Myocyte (in vitro differentiated cells): ENCODE measurements around the gene RBP5. TPM values are rescaled to one million over a fixed set of nuclear protein-coding genes. Genes with fewer than 3 reads are reported as not detected.
"Not testable (repeated sequence)": the region's sequence is repeated elsewhere in the genome, so short reads cannot be mapped to it uniquely, and the experiment has no call there.

Source experiments
- DNase-seq: peaks from one replicate; pipeline ENCODE4 v3.0.0-alpha.2; 2012; ENCODE audit warnings: low read depth
- total RNA-seq: library from RNA; depleted of rRNA; stranded (reverse); fragments of >200 nt; gene quantifications from 2 replicates; pipeline ENCODE4 v1.2.3, GENCODE V29; 2014

Gene RBP5
- total RNA-seq, 1 donor from 2014 or later = not detected

DNA sequence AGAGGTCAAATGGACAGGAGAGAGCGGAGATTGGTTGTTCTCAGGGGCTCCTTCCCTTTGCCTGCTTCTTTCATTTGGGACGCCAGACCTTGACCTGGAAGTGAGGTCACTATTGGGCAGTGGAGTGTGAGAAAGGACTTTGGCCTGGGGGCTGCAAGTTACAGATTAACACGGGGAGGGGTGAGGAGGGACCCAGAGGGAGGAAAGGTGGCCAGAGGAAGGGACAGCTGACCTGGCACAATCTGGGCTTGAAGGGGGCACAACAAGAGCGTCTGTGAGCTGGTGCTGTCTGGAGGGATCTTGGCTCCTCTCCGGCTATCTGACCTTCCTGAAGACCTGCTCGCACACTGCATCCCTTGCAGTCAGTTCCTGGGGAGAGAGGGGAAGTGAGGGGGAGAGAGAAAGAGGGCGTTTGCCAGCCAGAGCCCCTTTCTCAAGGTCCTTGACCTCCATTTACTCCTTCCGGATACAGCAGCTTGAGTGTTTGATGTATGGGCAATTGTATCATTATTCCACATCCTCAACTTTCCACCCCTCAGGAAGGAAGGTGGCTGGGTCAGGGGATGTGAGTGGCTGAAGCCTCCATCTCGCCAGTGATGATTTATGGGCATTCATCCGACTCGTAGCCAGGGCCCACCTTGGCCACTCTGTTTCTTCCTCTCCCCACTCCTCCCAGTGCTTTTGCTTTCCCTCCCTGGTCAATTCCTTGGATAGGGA is 4.7 kb downstream of the RBP5 start:
- DNase-seq = no peak

DNA sequence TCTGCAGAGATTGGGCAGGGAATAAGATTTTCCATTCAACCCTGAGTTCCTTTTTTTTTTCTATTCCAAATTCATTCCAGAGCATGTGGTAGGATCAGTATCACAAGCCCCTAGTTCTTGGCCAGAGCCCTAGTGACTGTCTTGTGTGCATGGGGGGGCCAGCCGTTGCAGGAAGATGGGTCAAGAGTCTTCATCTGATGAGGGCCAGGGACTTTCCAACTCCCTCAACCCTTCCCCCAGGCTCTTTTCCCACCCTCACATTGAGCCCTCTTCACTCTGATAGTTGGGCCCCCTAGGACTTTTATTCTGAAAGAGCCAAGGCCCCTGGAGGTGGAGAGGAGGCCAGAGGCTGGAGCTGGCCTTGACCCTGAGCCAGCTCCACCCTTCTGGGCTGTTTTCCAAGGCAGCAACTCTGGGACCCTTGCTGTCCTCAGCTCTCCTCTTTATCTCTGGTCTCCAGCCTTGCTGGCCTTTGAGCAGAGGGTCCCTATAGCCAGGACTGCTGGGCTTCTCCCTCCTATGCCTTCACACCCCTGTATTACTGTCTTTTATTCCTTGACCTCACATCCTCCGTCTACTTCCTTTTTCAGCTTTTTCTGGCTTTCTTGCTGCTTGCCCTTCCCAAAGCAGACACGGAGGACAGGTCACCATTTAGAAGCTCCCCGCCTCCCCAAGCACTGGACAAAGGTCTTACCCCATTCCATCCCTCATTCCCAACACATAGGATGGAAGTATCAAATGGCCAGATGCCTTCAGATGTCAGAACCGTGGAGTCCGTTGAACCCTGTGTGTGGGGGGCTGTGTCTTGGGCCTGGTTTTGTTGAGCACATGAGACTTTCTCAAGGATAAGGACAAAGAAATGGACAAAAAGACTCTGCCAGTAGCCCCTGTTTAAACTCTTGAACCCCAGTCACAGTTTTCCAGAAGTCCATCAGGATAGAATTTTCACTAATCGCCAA is 5.6 kb downstream of the RBP5 start:
- DNase-seq = no peak

DNA sequence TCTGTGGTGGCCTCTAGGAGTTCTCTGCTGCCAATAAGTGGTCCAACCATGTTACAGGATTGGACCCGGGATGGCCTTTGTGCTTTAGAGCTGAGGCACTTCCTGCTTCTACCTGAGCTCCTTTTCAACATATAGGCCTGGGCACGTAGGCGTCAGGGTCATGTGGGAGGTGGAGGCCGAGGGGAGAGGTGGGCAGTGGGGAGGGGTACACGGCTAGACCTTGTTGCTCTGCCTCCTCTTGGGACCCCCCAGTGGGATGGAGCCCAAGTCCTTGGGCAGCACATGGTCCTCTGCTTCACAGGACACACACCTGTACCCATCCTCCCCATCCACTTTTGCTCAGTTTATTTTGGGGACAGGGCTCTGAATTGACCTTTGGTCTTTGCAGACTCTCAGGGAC is 7.4 kb downstream of the RBP5 start:
- no peak for DNase-seq

DNA sequence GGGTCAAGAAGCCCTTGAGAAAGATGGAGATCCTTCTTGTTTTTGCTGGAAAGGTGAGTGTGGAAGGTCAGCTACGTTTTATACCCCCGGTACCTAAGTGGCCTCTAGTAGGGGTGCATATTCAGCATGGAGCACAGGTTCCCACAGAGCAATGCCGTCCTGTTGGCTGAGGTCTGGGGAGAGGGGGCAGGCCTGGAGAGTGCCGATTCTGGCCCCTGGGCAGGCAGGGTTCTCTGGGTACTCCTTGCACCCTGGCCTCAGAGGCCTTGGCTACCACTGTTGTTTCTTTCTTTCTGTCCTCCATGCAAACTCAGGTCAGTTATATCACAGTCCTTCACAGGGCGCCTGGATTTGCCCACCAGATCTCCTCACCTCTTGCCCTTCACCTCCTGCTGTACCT is 8.5 kb downstream of the RBP5 start:
- DNase-seq = no peak

DNA sequence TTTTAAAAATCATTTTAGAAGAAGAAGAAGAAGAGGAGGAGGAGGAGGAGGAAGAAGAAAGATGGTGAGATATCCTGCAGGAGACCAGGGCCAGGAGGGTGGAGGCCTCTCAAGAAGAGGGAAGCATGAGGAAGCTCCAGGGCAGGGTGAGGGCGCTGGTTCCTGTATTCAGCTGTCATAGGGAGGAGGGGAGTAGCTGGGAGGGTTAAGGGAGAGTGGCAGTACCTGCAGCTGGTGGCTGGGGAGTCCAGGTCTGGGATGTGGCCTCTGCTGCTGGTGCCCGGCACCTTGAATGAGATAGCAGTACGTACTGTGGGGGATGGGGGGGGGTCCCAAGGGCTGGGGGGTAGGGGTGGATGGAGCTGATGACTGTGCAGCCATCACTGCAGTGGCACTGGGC is 9.8 kb downstream of the RBP5 start:
- DNase-seq = no peak

DNA sequence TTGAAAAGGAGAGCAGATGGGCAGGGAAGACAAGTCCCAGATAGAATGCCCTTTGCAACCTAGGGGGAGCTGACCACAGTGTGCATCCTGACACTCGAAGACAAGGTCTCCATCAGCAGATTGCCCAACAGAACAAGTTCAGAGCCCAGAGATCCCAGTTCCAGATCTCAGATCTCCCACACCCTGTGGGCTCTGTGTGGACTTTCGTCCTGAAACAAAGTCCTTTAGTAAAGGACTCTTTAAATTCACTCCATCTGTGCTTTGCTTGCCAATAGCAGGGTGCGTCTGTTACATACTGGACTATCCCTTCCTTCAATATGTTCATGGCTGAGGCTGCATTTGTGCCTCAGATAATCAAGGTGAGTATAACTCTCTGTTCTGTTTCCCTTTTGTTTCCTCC is 11.0 kb downstream of the RBP5 start:
- no peak for DNase-seq

DNA sequence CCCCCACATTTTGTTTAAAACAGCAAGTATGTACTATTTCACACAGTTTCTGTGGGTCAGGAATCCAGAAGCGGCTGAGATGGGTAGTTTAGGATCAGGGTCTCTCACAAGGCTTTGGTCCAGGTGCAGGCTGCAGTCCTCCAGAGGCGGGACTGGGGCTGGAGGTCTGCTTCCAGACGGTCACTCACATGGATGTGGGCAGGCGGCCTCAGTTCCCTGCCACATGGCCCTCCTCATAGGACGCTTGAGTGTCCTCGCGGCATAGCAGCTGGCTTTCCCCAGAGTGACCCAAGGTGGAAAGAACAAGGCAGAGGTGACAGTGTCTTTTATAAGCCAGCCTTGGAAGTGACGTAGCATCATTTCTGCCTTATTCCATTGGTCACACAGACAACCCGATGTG is 11.8 kb downstream of the RBP5 start:
- DNase-seq = no peak

DNA sequence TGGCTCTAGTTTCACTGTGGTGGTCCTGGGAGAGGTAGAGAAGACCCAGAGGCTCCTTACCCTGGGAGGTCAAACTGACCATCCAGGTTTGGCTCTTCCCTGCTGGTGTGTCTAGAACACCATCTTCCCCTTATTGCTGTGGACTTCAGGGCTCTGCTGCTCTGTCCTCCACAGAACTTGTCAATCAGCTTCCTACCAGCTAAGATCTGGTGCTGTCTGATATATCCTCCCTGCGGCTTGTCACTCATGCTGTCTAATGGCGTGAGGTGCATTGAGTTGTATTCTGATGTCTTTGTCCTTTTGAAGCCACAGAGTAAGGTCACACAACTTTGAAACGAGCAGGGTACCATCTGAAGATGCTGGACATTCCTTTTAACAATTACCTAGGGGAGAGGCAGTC is 12.5 kb downstream of the RBP5 start:
- no peak for DNase-seq

DNA sequence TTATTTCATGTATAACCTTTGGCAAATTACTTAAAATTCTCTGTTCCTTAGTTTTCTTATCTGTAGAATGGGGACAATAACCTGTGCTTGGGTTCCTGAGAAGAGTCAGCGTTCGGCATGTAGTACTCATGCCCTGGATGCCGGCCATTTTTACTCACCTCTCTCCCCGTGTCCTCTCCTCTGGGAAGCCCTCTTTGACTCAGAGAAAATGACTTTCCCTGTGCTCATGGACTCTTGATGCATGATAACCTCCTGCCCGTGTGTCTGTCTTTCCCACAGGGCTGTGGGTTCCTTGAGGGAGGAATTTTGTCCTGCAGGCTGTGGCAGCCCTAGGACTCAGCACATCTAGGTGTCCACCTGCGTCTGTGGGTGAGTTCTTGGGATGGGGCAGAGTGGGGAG is 13.8 kb downstream of the RBP5 start:
- DNase-seq = no peak

DNA sequence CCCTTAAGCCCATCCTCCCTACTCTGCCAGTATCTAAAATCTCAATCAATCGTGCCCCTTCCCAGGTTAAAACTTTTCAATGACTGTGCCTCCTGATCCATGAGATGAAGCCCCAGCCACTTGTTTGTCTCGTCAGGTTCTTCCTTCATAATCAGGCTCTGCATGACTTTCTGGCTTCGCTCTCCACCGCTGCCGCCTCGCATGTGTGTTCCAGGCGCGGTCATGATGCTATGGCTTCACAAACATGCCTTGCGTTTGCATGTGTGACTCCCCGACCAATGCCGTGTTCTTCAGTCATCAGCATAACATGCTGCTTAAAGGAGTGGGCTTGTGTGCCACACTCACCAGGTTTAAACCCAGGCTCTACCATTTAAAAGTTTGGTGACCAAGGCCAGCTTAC is 14.7 kb downstream of the RBP5 start:
- no peak for DNase-seq

DNA sequence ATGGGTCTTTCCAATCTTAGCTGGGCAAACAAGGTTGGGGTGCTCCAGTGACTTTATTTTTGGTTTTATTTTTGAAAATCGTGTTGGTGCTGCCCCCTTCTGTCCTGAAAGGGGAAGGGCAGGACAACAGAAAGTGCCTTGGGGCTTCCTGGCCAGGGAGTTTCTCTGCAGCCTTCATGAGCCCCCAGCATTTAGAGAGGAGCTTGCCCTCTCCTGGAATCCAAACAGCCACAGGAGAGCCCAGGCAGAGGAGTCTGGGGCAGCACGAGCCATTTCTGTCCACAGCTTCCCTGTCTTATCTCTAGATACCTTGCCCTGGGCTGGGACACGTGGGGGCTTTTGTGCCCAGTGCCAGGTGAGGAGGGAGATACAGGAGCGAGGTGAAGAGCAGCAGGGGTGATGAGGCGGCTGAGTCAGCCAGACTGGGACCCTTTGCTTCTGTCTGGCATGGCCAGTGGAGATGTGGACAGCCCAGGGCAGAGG is 15.3 kb downstream of the RBP5 start:
- DNase-seq = peak; percentile 66

DNA sequence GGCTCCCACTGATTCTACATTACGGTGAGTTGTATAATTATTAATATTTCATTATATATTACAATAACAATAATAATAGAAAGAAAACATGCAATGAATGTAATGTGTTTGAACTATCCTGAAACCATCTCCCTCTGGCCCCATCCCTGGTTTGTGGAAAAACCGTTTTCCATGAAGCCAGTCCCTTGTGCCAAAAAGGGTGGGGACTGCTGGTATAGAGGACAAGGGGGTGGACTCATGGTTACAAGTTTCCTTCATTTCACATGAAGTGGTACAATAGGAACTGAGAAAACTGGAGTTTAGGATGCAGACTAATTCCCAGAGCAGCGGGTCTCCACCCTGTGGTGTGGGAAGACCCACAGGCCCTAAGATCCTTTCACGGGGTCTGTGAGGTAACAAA is 16.6 kb downstream of the RBP5 start:
- no peak for DNase-seq

DNA sequence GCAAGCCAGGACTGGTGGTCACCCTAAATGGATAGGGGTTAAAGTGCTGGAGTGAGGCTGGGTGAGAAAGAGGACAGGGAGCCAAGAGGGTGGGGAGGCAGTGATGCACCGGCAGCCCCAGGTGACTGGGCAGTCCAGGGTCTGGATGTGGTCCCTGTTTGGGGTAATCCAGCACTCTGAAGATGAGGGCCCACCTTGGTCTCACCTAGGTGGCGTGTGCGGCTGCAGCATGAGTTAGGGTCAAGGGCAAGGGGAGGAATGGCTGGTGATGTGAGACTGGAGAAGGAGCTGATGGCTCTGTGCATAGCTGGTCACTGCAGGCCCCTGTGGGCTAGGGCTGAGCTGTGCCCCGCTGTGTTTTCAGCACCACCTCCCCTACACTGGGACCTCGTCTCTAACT is 18.0 kb downstream of the RBP5 start:
- no peak for DNase-seq

DNA sequence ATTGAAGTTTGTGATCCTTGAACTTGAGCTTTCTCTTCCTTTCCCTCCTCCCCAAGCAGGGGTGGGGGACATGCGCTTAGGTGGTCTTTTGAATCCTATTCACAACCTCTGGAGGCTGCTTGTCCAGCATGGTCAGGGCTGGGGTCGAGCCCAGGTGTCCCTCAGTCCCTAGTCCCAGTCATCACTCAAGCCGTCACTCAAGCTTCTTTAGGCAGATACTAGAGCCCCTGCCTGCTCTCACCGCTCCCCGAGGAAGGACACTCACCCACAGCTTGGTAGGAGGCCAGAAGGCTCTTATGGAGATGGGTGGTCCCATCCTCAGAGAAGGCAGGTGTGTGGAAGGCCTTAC is 19.1 kb downstream of the RBP5 start:
- DNase-seq = no peak

DNA sequence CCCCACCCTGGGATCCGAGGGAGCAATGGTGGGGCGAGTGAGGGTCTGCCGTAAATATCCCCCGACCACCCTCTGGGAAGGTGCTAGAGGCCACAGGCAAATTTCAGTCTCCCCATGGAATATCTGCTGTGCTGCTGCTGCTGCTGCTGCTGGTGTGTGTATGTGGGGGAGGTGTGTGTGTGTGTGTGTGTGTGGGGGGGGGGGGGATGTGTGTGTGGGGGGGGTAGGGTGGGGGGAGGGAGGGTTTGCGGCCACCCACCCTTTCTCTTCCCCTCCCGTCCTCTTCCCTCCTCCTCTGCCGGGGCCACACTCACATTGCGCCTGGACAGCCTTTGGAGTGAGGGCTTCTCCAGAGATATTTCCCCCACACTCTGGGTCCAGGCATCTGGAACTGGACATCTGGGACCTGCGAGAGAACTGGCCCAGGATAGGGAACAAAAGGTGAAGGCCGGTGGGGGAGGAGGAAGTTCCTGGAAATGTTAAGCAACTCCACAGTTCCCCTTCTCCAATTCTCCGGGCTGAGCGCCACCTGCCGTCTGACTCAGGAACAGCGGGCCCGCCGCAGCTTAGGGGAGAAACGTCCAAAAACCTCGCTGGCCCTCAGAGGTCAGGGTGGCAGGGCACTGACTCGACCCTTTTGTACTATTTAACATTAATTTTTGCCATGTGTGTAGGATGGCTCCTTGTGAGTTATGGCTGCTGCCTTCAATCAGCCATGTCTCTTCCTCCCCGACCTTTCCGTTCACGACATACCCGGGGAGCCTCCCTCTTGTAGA is 19.7 kb downstream of the RBP5 start, which contains the start of gene C1RL:
TSS of gene C1RL (minus strand) at position 419 of the 776 bp plus-strand sequence. CDS start at position 385, 34 bp downstream.
- DNase-seq = peak; percentile 88

DNA sequence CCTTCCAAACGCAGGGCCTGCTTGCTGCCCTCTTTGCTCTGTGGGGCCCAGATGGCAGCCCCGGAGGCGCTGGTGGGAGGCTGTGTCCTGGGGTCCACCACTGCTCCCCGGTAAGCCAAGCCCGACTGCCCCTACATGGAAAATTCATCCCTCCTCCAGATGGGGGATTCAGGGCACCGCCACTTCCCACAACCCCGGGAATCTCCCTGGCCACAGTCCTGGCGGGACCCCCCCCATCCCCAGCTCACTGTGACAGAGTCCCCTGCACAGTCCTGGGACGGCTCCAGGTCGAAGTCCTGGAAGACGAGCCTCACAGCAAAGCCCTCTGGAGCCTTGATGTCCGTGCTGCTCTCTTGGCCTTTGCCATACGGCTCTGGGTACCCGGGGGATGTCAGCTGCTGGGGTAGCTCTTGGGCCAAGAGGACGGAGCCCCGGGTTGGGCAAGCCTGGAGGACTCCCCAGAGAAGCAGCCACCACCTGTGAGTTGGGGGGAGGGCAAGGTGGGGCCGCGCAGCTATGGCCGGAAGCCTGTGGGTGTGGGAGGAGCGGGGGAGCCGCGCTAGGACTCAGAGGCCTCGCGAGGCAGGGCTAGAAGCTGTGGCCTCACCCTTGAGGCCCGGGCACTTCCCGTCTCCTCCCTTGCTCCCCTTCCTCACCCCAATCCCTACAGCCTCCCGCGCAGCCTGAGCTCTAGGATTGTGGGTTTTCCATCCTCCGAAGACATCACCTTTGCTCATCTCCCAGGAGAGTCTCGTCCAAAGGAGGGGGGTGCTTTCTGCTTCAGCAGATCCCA is 20.5 kb downstream of the RBP5 start:
- peak; percentile 73 for DNase-seq

DNA sequence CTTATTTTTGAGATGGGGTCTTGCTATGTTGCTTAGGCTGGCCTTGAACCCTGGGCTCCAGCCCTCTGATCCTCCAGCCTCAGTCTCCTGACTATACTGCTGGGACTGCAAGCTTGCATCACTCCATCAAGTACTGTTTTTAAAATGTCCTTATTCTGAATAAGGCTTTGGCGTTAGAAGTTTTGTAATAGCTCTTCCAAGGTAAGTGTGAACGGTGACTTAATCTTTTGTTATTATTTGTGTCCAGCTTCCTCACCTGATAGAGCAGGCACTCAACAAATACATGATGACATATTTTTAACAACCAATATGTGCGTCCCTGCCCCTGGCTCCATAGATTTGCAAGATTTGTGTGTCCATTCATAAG is 21.1 kb downstream of the RBP5 start:
- DNase-seq = no peak

DNA sequence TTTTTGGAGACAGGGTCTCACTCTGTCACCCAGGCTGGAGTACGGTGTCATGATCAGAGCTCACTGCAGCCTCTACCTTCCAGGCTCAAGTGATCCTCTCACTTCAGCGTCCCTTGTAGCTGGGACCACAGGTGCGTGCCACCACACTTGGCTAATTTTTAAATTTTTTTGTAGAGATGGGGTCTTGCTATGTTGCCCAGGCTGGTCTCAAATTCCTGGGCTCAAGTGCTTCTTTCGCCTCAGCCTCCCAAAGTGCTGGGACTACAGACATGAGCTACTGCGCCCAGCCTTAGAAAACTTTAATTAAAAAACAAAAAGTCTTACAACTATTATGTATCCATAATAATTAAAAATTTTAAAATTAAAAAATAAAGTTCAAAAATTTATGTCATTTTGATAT is 21.5 kb downstream of the RBP5 start:
- not testable (repeated sequence) for DNase-seq

DNA sequence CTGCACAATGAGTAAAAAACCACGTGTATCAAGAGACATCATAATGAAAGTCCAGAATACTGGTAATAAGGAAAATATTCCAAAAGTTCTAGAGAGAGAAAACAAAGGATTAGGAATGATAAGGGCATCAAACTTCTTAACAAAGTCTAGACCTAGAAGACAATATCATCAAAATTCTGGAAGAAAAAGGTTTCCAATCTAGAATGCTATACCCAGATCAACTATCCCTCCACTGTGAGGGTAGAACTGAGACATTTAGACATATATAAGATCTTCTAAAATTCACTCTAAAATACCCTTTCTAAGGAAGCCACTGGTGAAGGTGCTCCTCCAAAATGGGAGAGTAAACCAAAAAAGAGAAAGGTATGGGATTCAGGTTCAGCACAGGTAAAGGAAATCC is 22.6 kb downstream of the RBP5 start:
- DNase-seq = no peak

DNA sequence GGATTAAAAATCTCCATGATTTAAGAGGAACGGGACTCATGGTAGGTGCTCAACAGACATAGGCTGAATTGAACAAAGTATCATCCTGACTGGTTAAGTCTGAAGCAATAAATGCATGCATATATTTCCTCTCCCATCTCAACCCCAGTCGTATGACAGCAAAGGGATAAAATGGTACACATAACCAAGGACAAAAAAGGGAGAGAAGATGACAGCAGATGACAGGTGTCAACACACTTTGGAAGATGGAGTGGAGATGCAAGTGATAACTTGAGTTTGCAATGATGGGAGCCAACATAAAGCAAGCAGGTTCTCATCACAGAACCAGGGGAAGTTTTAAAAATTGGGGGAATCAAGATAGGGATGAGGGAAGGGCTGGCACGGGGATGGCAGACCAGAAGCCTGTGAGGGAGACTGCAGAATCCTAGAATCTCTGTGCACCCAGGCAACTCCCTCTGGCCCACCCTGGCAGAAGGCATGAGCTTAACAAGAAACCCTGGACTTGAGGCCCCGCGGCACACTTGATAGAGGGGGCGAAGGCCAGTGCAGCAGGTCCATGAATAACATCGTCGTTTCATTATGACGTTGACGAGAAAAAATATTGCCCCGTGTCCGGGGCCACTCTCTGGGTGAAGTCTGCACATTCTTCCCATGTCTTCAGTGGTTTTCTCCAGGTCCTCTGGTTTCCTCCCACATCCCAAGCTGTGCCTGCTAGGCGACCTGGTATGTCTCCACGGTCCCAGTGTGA is 24.7 kb downstream of the RBP5 start:
- no peak for DNase-seq
